ENCODE measurements around the gene IRF5. TPM values are rescaled to one million over a fixed set of nuclear protein-coding genes. Genes with fewer than 3 reads are reported as not detected.
"Not testable (repeated sequence)": the region's sequence is repeated elsewhere in the genome, so short reads cannot be mapped to it uniquely, and the experiment has no call there.

IRF5 gene
- total RNA-seq, 1 donor from 2014 or later: not detected

DNA sequence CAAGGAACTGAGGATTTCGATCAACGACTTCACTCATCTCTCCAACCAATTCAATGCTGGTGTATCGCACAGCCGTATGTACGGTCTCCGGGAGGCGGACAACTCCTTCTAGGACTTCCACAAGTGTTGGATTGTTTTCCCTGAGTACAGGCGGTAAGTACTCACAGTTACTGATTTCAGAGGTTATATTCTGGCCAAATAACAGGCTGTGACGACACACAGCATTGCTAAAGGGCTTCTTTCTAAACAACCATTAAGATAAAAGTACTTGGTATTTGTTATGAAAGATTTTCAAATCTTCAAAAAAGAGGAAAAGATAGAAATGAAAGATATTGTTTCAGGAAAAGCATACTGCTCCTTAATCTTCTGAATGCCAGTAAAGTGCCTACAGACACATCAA is 52.2 kb downstream of the IRF5 start:
- no peak overlapping the region for H3K27ac Mint-ChIP-seq (ENCODE audit: unreplicated experiment)
- H3K36me3 Mint-ChIP-seq (ENCODE audit: low read depth): peaks cover 6% of the 10 kb centered on the region
- DNase-seq (ENCODE audit: low read depth, low spot score): no peak
- TF ChIP-seq, protein P1, sequence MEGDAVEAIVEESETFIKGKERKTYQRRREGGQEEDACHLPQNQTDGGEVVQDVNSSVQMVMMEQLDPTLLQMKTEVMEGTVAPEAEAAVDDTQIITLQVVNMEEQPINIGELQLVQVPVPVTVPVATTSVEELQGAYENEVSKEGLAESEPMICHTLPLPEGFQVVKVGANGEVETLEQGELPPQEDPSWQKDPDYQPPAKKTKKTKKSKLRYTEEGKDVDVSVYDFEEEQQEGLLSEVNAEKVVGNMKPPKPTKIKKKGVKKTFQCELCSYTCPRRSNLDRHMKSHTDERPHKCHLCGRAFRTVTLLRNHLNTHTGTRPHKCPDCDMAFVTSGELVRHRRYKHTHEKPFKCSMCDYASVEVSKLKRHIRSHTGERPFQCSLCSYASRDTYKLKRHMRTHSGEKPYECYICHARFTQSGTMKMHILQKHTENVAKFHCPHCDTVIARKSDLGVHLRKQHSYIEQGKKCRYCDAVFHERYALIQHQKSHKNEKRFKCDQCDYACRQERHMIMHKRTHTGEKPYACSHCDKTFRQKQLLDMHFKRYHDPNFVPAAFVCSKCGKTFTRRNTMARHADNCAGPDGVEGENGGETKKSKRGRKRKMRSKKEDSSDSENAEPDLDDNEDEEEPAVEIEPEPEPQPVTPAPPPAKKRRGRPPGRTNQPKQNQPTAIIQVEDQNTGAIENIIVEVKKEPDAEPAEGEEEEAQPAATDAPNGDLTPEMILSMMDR (conservative IDR thresholded peaks at IDR 0.05): no peak
- no peaks in the 10 kb centered on the region for H3K4me1 Mint-ChIP-seq
- no peak overlapping the region for H3K4me3 Mint-ChIP-seq
- H3K9me3 Mint-ChIP-seq: no peaks in the 10 kb centered on the region
- no peaks in the 10 kb centered on the region for H3K27me3 Mint-ChIP-seq (ENCODE audit: low read depth)

DNA sequence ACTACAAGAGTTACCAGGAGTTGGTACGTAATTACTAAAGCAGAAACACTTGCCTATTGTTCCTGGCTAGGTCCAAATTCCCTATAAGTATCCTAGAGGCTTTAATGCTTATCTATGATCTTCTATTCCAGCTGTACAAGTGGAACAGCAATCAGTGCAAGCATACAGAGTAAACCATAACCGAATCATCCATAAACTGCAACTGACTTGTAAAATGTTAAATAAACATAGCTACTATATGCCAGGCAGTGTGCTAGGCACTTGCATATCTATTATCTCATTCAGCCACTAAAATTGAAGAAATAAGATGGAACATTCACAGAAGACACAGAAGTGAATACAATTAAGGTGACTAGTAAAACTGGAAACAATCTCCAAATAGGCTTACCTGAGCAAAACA is 55.7 kb downstream of the IRF5 start:
- Mint-ChIP-seq H3K27me3 (ENCODE audit: low read depth) (no peaks in the 10 kb centered on the region), H3K4me3 (no peak overlapping the region), H3K27ac (ENCODE audit: unreplicated experiment) (no peak overlapping the region), H3K9me3 (no peaks in the 10 kb centered on the region), H3K4me1 (no peaks in the 10 kb centered on the region), H3K36me3 (ENCODE audit: low read depth) (peaks cover 3% of the 10 kb centered on the region)
- TF ChIP-seq, protein P1 (conservative IDR thresholded peaks at IDR 0.05): no peak
- no peak for DNase-seq (ENCODE audit: low read depth, low spot score)

DNA sequence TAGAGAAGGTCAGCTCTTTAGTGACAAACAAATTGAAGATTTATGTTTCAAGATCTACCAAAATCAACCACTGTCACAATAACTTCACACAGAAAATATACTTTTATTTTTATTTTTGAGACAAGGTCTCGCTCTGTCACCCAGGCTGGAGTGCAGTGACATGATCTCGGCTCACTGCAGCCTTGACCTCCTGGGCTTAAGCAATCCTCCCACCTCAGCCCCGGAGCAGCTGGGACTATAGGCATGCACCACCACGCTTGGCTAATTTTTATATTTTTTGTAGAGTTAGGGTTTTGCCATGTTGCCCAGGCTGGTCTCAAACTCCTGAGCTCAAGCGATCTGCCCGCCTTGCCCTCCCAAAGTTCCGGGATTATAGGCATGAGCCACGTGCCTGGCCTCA is 56.8 kb downstream of the IRF5 start:
- H3K9me3 Mint-ChIP-seq; H3K4me3 Mint-ChIP-seq; H3K27me3 Mint-ChIP-seq (ENCODE audit: low read depth); H3K36me3 Mint-ChIP-seq (ENCODE audit: low read depth); DNase-seq (ENCODE audit: low read depth, low spot score); H3K4me1 Mint-ChIP-seq: not testable (repeated sequence)
- H3K27ac Mint-ChIP-seq (ENCODE audit: unreplicated experiment): peak overlapping the region; percentile 35

DNA sequence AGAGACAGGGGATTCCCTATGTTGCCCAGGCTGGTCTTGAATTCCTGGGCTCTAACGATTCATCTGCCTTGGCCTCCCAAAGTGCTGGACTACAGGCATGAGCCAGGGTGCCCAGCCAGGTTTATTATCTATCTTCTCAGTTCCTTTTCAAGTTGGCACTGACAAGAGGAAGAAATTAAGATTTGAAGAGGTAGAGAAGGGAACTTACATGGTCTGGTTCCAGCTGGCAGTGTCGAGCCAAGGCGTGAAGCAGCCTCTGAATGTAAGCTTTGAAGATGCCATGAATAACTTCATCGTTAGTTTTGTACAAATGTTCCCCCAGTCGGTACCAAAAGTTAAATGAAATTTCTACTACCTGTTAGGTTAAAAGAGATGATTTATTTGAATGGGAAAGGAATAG is 59.5 kb downstream of the IRF5 start:
- TF ChIP-seq, protein P1 (conservative IDR thresholded peaks at IDR 0.05): no peak
- Mint-ChIP-seq H3K27ac (ENCODE audit: unreplicated experiment) (no peak overlapping the region), H3K4me3 (no peak overlapping the region), H3K36me3 (ENCODE audit: low read depth) (peaks cover 7% of the 10 kb centered on the region), H3K9me3 (no peaks in the 10 kb centered on the region), H3K4me1 (no peaks in the 10 kb centered on the region), H3K27me3 (ENCODE audit: low read depth) (no peaks in the 10 kb centered on the region)
- no peak for DNase-seq (ENCODE audit: low read depth, low spot score)

Other genes starting within 250 kb of the IRF5 start
- gene CALU, start 198.6 kb upstream of the IRF5 start, total RNA-seq: 139 and 145 TPM in 2 replicates
- not detected in 2 replicates for gene OPN1SW, start 162.1 kb upstream of the IRF5 start, total RNA-seq
- gene CCDC136, start 146.0 kb upstream of the IRF5 start, total RNA-seq: 70.6 and 72.2 TPM in 2 replicates
- gene FLNC, start 107.5 kb upstream of the IRF5 start, total RNA-seq: 5.3 and 5.6 TPM in 2 replicates
- 144 and 149 TPM in 2 replicates for gene ATP6V1F, start 75.1 kb upstream of the IRF5 start, total RNA-seq
- gene KCP, start 27.2 kb upstream of the IRF5 start, total RNA-seq: 2.7 and 2.9 TPM in 2 replicates
- gene TNPO3, start 117.2 kb downstream of the IRF5 start, total RNA-seq: 67.5 and 68.7 TPM in 2 replicates
- gene TSPAN33, start 206.8 kb downstream of the IRF5 start, total RNA-seq: 15.9 and 16.7 TPM in 2 replicates